NCI-H1436 (cell line): ENCODE measurements around the gene AGPAT1.
"Not testable (repeated sequence)": the region's sequence is repeated elsewhere in the genome, so short reads cannot be mapped to it uniquely, and the experiment has no call there.

Source experiments
- DNase-seq: peaks from one replicate; lab custom pipeline; 2025; lab: John Stamatoyannopoulos, UW

AGPAT1 gene

DNA sequence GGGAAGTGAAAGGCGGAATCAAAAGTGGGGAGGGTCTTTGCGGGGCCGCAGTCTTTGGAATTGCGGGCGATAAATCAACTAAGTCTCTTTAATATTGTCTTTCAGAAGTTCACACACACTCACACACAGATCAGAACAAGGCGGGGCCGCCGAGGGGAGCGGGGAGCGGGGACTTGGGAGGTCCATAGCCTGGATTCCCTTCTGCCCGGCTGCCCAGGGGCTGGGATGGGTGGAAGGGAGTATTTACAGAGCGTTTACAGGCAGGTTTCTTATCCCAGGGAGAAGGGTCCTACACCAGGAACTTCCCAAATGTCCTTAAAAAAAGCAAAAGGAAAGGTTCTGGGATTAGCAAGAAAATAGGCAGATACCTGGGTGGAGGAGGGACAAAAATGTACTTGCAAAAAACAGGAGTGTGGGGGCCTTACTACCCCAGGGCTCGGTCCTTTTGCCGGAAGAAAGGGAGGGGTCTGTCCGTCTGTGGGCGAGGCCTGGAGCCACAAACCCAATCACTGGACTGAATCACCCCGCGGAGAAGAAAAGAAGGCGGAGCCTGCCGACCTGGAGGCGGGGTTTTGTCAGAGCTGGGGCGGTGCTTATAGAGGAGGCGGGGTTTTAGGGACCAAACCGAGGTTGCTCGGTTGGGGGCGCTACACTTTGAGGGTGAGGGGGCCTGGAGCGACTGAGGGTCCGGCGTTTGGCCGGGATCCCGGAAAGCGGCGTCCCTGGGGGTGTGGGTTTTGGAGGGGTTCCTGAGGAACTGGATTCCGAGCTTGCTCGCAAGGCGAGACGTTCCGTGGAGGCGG, 27.4 kb downstream of the AGPAT1 start:
- DNase-seq, result no peak

- no peak for DNase-seq
These were observed 28.3 kb downstream of the AGPAT1 start for GRCh38 chr6:32147401-32148132.

DNA sequence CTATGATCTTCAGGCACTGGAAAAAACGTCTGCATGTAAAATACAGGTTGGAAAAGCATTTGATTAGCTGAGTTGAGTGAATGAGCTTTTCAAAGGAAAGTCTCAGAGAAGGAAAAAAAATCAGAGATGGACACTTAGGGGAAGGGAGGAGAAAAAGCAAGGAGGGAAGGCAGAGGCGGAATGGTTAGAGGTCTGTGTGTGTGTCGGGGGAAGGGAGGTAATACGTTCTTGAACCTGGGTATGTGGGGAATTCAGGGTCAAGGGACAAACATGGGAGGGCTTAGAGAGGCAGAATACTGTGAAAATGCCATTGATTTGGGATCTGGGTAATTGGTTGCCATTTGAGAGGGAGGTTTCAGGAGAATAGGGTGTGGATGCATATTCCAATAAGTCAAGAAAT, 29.2 kb downstream of the AGPAT1 start:
- DNase-seq, result no peak

DNA sequence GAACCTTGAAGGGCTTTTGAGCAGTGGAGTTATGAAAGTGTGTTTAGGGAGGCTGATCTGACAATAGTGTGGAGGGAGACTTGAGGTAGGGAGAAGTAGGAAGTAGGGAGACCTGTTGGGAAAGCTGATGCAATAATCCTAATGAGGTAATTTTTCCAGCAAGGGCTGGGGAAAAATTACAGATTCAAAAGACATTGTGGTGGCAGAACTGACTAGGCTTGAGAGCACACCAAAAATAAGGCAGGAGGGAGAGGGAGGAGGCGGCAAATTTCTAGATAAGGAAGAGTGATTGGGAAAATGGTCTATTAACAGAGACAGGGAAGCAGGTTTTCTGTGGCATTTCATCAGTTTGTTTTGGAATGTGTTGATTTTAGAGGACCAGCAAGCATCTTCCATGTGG, 29.6 kb downstream of the AGPAT1 start:
- DNase-seq, result no peak

DNA sequence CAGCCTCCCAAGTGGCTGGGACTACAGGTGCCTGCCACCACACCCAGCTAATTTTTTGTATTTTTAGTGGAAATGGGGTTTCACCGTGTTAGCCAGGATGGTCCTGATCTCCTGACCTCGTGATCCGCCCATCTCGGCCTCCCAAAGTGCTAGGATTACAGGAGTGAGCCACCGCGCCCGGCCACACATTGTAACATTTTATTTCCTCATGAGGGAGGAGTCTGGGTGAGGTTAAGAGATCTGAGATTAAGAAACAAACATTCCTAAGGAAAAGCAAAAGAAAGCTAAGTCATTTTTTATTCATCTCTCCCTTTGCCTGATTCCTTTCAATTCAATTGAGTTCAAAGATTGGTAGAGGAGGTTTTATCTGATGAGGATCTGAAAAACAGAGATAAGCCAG, 31.6 kb downstream of the AGPAT1 start:
- DNase-seq, result not testable (repeated sequence)

GRCh38 chr6:32140420-32141046, 35.4 kb downstream of the AGPAT1 start:
- no peak for DNase-seq

DNA sequence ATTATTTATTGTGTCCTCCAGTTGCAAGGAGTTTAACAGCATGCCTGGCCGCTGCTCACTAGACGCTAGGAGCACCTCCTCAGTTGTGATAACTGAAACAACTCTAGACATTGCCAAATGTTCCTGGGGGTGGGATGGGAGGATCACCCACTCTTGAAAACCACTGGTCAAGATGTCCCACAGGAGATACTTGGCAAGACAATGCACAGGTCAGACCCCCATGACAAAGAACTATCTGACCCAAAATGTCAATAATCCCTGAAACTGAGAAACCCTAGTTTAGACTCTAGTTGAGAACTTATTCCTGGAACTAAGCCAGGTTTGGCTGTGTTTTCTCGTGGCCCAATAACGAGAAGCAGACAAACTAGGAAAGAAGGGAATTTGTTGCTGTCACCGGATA, 36.3 kb downstream of the AGPAT1 start:
- DNase-seq, result no peak

DNA sequence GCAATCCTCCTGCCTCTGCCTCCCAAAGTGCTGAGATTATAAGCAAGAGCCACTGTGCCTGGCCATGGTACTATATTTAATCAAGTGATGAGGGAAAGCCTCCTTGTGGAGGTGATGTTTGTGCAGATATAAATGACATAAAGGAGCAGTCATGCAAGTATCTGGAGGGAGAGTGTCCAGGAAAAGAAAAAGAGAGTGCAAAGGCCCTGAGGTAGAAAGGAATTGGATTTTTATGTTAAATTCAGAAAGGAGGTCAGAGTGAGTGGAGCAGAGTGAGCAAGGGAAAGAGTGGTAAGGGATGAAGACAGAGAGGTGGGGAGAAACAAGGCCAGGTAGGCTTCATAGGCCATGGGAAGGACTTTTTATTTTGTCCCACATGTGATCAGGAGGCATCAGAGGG, 38.4 kb downstream of the AGPAT1 start:
- DNase-seq, result no peak

GRCh38 chr6:32133786-32134185, 42.1 kb downstream of the AGPAT1 start:
- no peak for DNase-seq

GRCh38 chr6:32132110-32132509, 43.8 kb downstream of the AGPAT1 start:
- no peak for DNase-seq

DNA sequence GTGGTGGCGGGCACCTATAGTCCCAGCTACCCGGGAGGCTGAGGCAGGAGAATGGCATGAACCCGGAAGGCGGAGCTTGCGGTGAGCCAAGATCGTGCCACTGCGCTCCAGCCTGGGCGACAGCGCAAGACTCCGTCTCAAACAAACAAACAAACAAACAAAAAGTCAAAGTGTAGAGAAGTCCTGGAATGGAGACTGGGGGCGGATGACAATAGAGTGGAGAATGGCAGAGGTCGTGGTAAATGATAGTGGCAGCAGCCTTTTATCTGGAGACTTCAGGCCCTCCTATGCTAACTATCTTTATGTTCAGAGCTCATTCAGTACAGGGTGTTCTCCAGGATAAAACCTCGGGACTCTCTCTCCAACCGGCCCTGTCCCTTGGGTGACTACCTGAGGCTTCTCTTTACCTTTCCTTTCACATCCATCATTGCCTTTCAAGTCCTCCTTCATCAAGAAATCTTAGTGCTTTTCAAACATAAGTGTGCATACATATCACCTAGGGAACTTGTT, 44.4 kb downstream of the AGPAT1 start:
- DNase-seq, result no peak

DNA sequence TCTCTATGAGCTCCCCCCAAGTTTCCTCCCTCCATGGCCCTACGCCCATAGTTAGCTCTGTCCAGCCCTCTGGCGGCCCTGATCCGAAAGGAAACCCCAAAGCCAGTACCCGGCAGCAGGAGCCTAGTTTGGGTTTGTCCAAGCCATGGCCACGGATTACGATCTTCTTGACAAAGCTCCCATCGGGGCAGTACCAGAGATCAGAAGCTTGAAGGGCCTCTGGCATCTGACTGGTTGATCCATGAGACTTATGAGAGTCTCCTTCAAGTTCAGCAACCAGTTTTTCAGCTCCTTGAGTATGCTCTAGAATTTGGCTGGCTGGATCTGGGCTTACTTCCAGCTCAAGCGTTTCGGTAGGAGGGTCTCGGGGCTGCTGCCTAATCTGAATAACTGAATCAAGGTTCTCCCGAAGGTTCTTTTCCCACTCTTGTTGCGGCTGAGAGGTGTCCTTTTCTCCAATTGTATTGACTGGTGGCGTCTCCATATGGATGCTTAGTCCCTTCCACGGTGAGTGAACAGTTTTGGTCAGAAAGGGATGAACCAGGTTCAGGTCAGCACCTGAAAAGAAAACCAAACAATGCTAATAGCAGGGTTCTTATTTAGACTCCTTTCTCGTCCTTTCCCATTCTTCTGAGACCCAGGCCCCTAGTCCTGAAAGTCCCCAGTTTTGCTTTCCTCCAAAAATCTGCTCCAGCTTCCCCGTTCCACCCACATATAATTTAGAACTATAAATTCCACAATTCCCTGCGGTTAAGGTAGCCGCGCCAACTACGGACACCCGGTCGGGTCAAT, 46.4 kb downstream of the AGPAT1 start:
- no peak for DNase-seq

DNA sequence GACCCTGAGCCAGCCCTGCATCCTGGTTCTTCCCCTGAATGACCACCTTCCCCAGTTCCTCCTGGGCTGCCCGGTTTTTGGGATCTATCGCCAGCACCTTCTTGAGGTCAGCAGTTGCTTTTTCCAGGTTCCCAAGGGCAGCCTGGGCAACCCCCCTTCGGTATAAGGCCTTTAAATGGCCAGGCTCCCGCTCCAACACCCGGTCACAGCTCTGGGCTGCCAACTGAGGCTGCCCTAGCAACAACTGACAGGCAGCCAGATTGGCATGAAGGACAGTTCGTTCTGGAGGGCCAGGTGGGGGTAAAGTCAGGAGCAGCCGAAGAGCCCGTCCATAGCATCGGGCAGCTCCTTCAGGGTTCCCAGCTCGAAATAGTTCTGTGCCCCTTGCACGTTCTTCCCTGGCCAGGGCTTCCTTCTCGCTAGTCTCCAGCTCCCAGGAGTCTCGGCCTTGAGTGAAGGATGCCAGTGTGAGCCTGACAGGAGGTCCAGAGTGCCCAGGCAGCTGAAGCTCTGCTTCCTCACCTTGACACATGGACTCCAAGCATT, 47.1 kb downstream of the AGPAT1 start:
- no peak for DNase-seq

- peak; percentile 98 for DNase-seq
These were observed 47.9 kb downstream of the AGPAT1 start, which contains the start of gene ATF6B for GRCh38 chr6:32127717-32128592. Gene ATF6B, minus strand, starts transcription at chr6:32128246. Its CDS starts 39 bp downstream, at chr6:32128207.

- no peak for DNase-seq
These were observed 48.5 kb downstream of the AGPAT1 start for GRCh38 chr6:32127409-32127716.

DNA sequence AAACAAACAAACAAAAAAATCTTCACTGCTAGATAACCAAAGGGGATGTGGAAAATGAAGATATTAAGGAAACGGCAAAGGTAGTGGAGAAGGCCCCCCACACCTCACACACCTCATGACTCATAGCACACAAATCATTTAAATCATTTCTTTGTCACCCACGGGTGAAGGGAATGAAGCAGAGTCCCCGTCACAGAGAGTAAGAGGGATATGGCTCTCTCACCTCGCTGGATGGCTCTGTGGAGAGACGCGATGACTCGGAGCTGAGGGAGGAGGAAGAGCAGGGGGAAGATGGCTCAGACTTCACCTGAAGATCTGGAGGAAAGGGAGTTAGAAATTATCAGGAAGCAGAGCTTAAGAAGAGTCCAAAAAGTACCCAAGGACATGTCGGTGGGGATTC, 49.0 kb downstream of the AGPAT1 start:
- no peak for DNase-seq

- no peak for DNase-seq
These were observed 52.2 kb downstream of the AGPAT1 start for GRCh38 chr6:32123681-32124080.

- no peak for DNase-seq
These were observed 55.3 kb downstream of the AGPAT1 start for GRCh38 chr6:32120573-32121059.

- DNase-seq, result peak; percentile 37
These were observed 56.9 kb downstream of the AGPAT1 start for GRCh38 chr6:32118782-32119628.
